ENCODE data around the gene PCBP1.
"Not testable (repeated sequence)": the region's sequence is repeated elsewhere in the genome, so short reads cannot be mapped to it uniquely, and the experiment has no call there.

- TF ChIP-seq CTCF (conservative IDR thresholded peaks at IDR 0.05; ENCODE audit: low read length); EZH2phosphoT487 (IDR thresholded peaks at IDR 0.05; ENCODE audit: borderline replicate concordance, low read depth, low read length): not testable (repeated sequence)
Observed at GRCh38 chr2:70134323-70134983, 47.2 kb downstream of the PCBP1 start.

Data from OCI-LY7 (cell line).